ENCODE measurements around the gene KIR3DL2. TPM values are rescaled to one million over a fixed set of nuclear protein-coding genes. Genes with fewer than 3 reads are reported as not detected.

KIR3DL2 gene
- polyA plus RNA-seq, 4 donors = not detected

Other genes starting within 250 kb of the KIR3DL2 start
- gene LILRB1, start 220.0 kb upstream of the KIR3DL2 start, polyA plus RNA-seq (ENCODE audit: insufficient read length in 4 of 4) = 1 to 10 TPM in 1 of 4 donors, under 1 TPM in 3; 0.86 to 1.6 (median 0.96) TPM
- 1 to 10 TPM in 2 of 4 donors, under 1 TPM in 2; 0.84 to 1.2 (median 1.0) TPM for gene LILRB4, start 187.5 kb upstream of the KIR3DL2 start, polyA plus RNA-seq (ENCODE audit: insufficient read length in 4 of 4)
- not detected for gene KIR3DL3, start 126.0 kb upstream of the KIR3DL2 start, polyA plus RNA-seq (ENCODE audit: insufficient read length in 4 of 4)
- not detected for gene KIR2DL3, start 111.9 kb upstream of the KIR3DL2 start, polyA plus RNA-seq (ENCODE audit: insufficient read length in 4 of 4)
- gene KIR2DL1, start 80.7 kb upstream of the KIR3DL2 start, polyA plus RNA-seq (ENCODE audit: insufficient read length in 4 of 4) = under 1 TPM in 1 of 4 donors, not detected in 3; 0.06 TPM
- gene KIR2DL4, start 46.8 kb upstream of the KIR3DL2 start, polyA plus RNA-seq (ENCODE audit: insufficient read length in 4 of 4) = under 1 TPM in 1 of 4 donors, not detected in 3; 0.05 TPM
- not detected for gene KIR3DL1, start 34.0 kb upstream of the KIR3DL2 start, polyA plus RNA-seq (ENCODE audit: insufficient read length in 4 of 4)
- gene KIR2DS4, start 17.8 kb upstream of the KIR3DL2 start, polyA plus RNA-seq (ENCODE audit: insufficient read length in 4 of 4) = not detected
- under 1 TPM in 3 of 4 donors, not detected in 1; 0.17 to 0.49 (median 0.30) TPM for gene FCAR, start 23.8 kb downstream of the KIR3DL2 start, polyA plus RNA-seq (ENCODE audit: insufficient read length in 4 of 4)
- gene NCR1, start 55.7 kb downstream of the KIR3DL2 start, polyA plus RNA-seq (ENCODE audit: insufficient read length in 4 of 4) = under 1 TPM in 2 of 4 donors, not detected in 2; 0.10 to 0.22 TPM
- under 1 TPM in 1 of 4 donors, not detected in 3; 0.03 TPM for gene NLRP7, start 97.1 kb downstream of the KIR3DL2 start, polyA plus RNA-seq (ENCODE audit: insufficient read length in 4 of 4)
- 10 to 100 TPM in 3 of 4 donors, 1 to 10 TPM in 1; 5.6 to 22.0 (median 17.8) TPM for gene NLRP2, start 115.9 kb downstream of the KIR3DL2 start, polyA plus RNA-seq (ENCODE audit: insufficient read length in 4 of 4)
- 1 to 10 TPM in 1 of 4 donors, under 1 TPM in 3; 0.35 to 1.2 (median 0.50) TPM for gene GP6, start 187.8 kb downstream of the KIR3DL2 start, polyA plus RNA-seq (ENCODE audit: insufficient read length in 4 of 4)
- gene RDH13, start 212.7 kb downstream of the KIR3DL2 start, polyA plus RNA-seq (ENCODE audit: insufficient read length in 4 of 4) = 10 to 100 TPM; 14.6 to 19.8 (median 17.8) TPM
- 10 to 100 TPM; 45.5 to 62.7 (median 55.4) TPM for gene EPS8L1, start 225.4 kb downstream of the KIR3DL2 start, polyA plus RNA-seq (ENCODE audit: insufficient read length in 4 of 4)

Data from right renal pelvis (tissue), 4 donors.